IPS-18a (cell line): ENCODE measurements around the gene PPP1R7.

ENCODE experiments used
- H3K27ac ChIP-seq: one replicate; pipeline ENCODE4 v1.5.1; 2013; ENCODE audit warnings: low read length
- H3K27me3 ChIP-seq: one replicate; pipeline ENCODE4 v1.6.1; 2013; ENCODE audit warnings: mild to moderate bottlenecking, low read length; ENCODE audit not compliant: control insufficient read depth, insufficient read depth
- H3K36me3 ChIP-seq: one replicate; pipeline ENCODE4 v1.6.1; 2013; ENCODE audit warnings: low read depth, low read length; ENCODE audit not compliant: control insufficient read depth
- H3K4me1 ChIP-seq: one replicate; pipeline ENCODE4 v1.6.1; 2013; ENCODE audit warnings: low read depth, low read length; ENCODE audit not compliant: control insufficient read depth
- H3K4me3 ChIP-seq: one replicate; pipeline ENCODE4 v1.5.1; 2013; ENCODE audit warnings: low read length
- H3K9ac ChIP-seq: one replicate; pipeline ENCODE4 v1.6.1; 2013; ENCODE audit warnings: mild to moderate bottlenecking, low read length, moderate library complexity
- H3K9me3 ChIP-seq: one replicate; pipeline ENCODE4 v1.6.1; 2013; ENCODE audit warnings: low read depth, low read length; ENCODE audit not compliant: control insufficient read depth

Gene PPP1R7

GRCh38 chr2:241232736-241233575 is 82.7 kb downstream of the PPP1R7 start:
- H3K4me1 ChIP-seq, result no peaks in the 10 kb centered on the region
- H3K27me3 ChIP-seq, result no peaks in the 10 kb centered on the region
- H3K9me3 ChIP-seq, result no peaks in the 10 kb centered on the region
- H3K4me3 ChIP-seq, result no peak overlapping the region
- H3K9ac ChIP-seq, result no peak overlapping the region
- H3K36me3 ChIP-seq, result peaks cover 86% of the 10 kb centered on the region
- no peak overlapping the region for H3K27ac ChIP-seq
